Measurements from ENCODE around the gene COX20. TPM values are rescaled to one million over a fixed set of nuclear protein-coding genes. Genes with fewer than 3 reads are reported as not detected.

Gene COX20
- total RNA-seq, 1 donor from 2014 or later: 29.2 TPM

DNA sequence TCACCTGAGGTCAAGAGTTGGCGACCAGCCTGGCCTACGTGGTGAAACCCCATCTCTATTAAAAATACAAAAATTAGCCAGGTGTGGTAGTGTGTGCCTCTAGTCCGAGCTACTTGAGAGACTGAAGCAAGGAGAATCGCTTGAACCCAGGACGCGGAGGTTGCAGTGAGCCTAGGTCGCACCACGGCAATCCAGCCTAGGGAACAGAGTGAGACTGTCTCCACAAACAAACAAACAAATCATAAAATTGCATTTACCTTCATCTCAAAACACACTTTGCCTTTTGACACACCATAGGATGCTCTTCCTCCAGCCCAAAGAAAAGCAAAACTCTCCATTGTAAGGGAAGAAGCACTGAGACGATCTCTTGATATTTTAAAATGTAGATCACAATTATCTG is 24.6 kb downstream of the COX20 start:
- DNase-seq (ENCODE audit: low read depth): no peak
- peak overlapping the region; percentile 9 for H3K4me3 ChIP-seq (ENCODE audit: low read depth, low read length)
- no peak for TF ChIP-seq CTCF (conservative IDR thresholded peaks at IDR 0.05; ENCODE audit: low read depth, low read length)

DNA sequence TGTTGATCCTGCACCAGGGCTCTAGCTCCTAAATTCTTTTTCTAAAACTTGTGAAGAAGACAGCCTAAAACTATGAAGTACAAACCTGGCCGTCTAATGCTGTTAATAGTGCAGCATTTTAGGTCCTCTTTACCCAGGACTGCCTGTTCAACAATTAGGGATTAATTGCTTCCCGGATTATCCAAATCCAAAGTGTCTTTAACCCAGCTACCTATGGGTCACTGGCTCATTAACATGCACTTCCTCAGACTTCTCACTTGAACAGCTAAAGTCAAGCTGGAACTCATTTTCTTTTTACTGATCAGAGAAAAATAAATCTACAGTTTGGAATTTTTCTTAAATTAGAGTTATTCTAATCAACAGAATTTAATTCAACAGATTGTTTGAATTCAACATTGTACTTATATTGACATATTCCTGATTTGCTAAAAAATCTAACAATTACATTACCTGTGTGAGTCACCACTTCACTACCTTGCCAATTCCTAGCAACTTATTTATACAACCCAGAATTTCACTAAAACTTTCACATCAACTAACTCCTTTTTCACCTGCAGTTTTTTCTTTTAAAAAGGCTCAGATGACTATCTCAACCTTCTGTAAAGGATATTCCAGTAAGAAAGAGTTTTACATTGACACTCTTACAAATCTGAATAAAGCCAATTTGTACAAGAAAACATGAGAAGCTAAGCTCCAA is 25.6 kb downstream of the COX20 start:
- no peak for TF ChIP-seq CTCF (conservative IDR thresholded peaks at IDR 0.05; ENCODE audit: low read depth, low read length)
- DNase-seq (ENCODE audit: low read depth): no peak
- H3K4me3 ChIP-seq (ENCODE audit: low read depth, low read length): peak overlapping the region; percentile 97

DNA sequence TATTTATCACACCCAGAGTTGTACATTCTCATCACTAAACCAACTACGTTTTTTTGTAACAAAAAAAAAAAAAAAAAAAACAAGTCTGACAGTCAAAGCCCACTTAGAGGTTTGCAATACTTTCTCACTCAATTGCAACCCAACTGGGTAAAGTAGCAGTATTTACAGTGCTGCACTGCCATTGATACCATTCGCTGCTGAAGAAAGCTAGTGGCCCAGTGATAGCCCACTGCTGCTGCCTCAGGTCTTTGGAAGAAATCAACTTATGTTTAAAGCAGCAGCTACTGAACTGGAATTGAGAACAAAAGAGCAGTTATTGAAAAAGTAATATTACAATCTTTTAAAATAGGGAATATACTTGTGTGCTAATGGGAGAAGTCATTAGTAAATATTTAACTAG is 26.2 kb downstream of the COX20 start:
- H3K4me3 ChIP-seq (ENCODE audit: low read depth, low read length): peak overlapping the region; percentile 97
- DNase-seq (ENCODE audit: low read depth): no peak
- no peak for TF ChIP-seq CTCF (conservative IDR thresholded peaks at IDR 0.05; ENCODE audit: low read depth, low read length)

DNA sequence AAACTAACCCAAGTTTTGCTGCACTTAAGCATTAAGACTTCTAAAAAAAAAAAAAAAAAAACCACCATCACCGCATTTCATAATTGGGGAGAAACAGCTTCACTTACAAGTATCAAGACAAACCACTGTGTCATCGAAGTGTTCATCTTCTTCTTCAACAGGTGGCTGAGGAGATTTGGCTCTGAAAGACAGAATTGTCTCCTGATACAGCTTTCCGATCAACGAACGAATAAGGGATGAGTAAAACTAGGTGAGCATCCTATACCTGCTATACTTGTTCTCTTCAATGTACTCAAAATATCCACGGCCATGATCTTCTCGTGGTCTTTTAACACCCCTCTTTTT is 26.9 kb downstream of the COX20 start:
- peak overlapping the region; percentile 97 for H3K4me3 ChIP-seq (ENCODE audit: low read depth, low read length)
- DNase-seq (ENCODE audit: low read depth): no peak
- TF ChIP-seq CTCF (conservative IDR thresholded peaks at IDR 0.05; ENCODE audit: low read depth, low read length): no peak

DNA sequence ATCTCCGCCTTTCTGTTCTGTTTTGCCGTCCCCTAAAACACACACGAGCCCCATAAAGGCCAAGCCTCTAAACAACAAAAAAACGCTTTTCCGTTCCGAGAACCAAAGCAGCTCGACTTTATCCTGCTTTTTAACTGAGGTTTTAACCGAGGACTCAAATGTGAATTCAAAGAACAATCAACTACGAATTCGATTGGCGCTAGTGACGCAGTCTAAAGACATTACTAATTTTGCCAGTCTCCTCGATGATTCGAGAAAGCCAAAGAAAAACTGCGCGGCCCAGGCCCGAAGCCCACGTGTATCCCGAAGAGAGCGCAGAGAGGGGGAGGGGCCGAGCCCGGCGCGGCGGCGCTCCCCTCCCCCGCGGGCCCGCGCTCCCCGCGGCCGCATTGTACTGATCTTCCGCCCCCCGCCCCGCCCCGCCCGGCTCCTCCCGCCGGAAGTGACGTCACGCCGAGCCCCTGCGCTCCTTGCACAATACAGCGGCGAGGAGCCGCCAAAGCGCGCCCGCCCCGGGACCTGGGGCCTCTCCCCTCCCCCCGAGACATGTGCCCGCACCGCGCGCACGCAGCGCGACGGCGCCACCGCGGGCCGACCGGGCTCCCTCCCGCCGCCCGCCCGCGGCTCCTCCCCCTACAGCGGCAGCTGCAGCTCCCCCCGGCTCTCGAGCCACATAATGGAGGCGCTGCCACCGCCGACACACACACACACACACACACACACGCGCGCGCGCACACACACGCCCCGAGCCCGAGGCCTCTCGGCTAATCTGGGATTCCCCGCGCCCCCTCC is 27.4 kb downstream of the COX20 start:
- TF ChIP-seq CTCF (conservative IDR thresholded peaks at IDR 0.05; ENCODE audit: low read depth, low read length): no peak
- no peak for DNase-seq (ENCODE audit: low read depth)
- H3K4me3 ChIP-seq (ENCODE audit: low read depth, low read length): peak overlapping the region; percentile 97

- no peak for TF ChIP-seq CTCF (conservative IDR thresholded peaks at IDR 0.05; ENCODE audit: low read depth, low read length)
- no peak for DNase-seq (ENCODE audit: low read depth)
- H3K4me3 ChIP-seq (ENCODE audit: low read depth, low read length): peak overlapping the region; percentile 97
Observed at GRCh38 chr1:244863491-244864252, 28.2 kb downstream of the COX20 start.
